Vagina (tissue), 2 donors: ENCODE measurements around the gene RAB1A. TPM values are rescaled to one million over a fixed set of nuclear protein-coding genes. Genes with fewer than 3 reads are reported as not detected.

ENCODE experiments used
- DNase-seq, 2 donors: peaks; one replicate each; pipeline ENCODE4 v3.0.0-alpha.2; 2017; ENCODE audit errors: extremely low spot score in 2 of 2
- H3K27ac ChIP-seq: fragments of 200-600 bp; sonication (generic); one replicate; pipeline ENCODE4 v1.5.1; 2019
- H3K27me3 ChIP-seq: fragments of 200-600 bp; sonication (generic); one replicate; pipeline ENCODE4 v1.5.1; 2019
- H3K36me3 ChIP-seq, 2 donors: fragments of 200-600 bp; sonication (generic); one replicate each; pipeline ENCODE4 v1.5.1; 2017 to 2019
- H3K4me1 ChIP-seq: fragments of 200-600 bp; sonication (generic); one replicate; pipeline ENCODE4 v1.5.1; 2019
- H3K4me3 ChIP-seq, 2 donors: fragments of 200-600 bp; sonication (generic); 1 replicate in 1 of 2; 2 replicates in 1 of 2; pipeline ENCODE4 v1.5.1; 2016 to 2019
- H3K9me3 ChIP-seq: fragments of 200-600 bp; sonication (generic); one replicate; pipeline ENCODE4 v1.5.1; 2019
- CTCF ChIP-seq, 3 experiments: fragments of 450-650 bp in 2 of 3; fragments of 200-600 bp in 1 of 3; sonication (generic) in 1 of 3; IDR thresholded peaks; one replicate each; pipeline ENCODE4 v1.5.1; 2017 to 2019; ENCODE audit warnings: antibody characterized with exemption in 3 of 3, mild to moderate bottlenecking in 2 of 3, moderate library complexity in 2 of 3
- POLR2A ChIP-seq, 2 donors: fragments of 450-650 bp; IDR thresholded peaks; one replicate each; pipeline ENCODE4 v1.6.1; 2017; ENCODE audit warnings: antibody characterized with exemption in 2 of 2, mild to moderate bottlenecking in 2 of 2, moderate library complexity in 2 of 2
- POLR2AphosphoS5 ChIP-seq, 2 donors: sonication (generic); formaldehyde crosslinking; IDR thresholded peaks; one replicate each; pipeline ENCODE4 v1.9.0; 2017; ENCODE audit warnings: antibody characterized with exemption in 2 of 2, mild to moderate bottlenecking in 2 of 2, low read depth in 1 of 2; ENCODE audit not compliant: insufficient read depth in 1 of 2
- intact Hi-C: fragments of 100-400 bp; cut with DNase I; formaldehyde crosslinking; loops from one replicate; pipeline ENCODE4 v1.15.1; 2023
- total RNA-seq: library from RNA; depleted of rRNA; stranded (reverse); fragments of >200 nt; gene quantifications from one replicate; pipeline ENCODE4 v1.2.3, GENCODE V29; 2016

Gene RAB1A
- total RNA-seq, 1 donor from 2014 or later: 92.3 TPM

DNA sequence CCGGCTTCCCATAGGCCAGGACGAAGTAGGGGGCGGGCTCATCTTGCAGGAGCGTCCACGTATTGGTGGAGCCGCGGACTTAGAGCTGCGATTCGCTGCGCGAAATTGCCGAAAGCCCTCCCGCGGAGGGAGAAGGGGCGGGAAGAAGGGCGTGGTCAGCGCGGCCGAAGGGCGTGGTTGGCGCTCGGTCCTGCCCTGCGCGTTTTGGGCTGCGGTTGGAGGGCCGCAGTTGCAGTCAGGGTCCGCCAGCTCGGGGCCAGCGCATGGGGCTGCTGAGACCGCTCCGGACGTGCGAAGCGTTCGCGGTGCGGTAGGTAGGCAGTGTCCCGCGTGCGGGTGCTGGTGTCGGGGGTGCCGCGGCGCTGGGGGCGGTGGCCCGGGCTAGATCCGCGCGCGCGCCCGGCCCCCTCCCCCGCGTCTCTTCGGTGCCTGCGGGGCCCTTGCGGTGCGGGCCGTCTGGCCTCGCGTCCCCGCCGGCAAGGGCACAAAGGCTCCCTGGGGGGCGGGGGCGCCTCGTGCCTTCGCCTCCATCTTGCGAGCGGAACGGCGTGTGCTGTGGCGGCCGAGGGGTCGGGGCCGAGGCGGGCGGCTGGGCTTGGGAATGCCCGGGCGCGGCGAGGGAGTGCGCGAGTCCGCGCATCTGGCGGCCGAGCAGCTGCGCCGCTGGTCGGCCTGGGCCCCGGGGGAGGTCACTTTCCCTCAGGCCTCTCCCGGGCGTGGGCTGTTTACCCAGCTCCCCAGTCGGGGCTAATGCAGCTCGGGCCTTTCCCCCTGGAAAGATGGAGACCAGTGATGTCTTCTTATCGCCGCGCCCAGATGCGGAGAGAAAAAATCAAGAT, 73.5 kb downstream of the RAB1A start, which contains the start of gene CEP68:
Gene CEP68 (plus strand): TSS at position 202 of the 839 bp plus-strand sequence. CDS start 13,029 bp downstream, outside the sequence.
- Histone ChIP-seq H3K27me3 (no peaks in the 10 kb centered on the region), H3K4me3 (peak within 1 kb of the TSS; percentile 65 to 82), H3K9me3 (no peaks in the 10 kb centered on the region), H3K4me1 (peaks cover 53% of the 10 kb centered on the region), H3K36me3 (no peaks in the 10 kb centered on the region), H3K27ac (peak within 1 kb of the TSS; percentile 94)
- TF ChIP-seq CTCF (IDR thresholded peaks at IDR 0.05): no peak
- TF ChIP-seq POLR2AphosphoS5 (IDR thresholded peaks at IDR 0.05; ENCODE audit: insufficient read depth in 1 of 2, low read depth in 1 of 2): peak; percentile 82 to 90
- TF ChIP-seq POLR2A (IDR thresholded peaks at IDR 0.05): peak; percentile 91 to 92
- peak in 1 of 2 donors; percentile 99 for DNase-seq
- intact Hi-C loops: loop anchor here (5.0 to 10.0 kb wide), 2 partner anchors 76 to 378 kb away; partner anchors contain the start of genes RAB1A and SPRED2

DNA sequence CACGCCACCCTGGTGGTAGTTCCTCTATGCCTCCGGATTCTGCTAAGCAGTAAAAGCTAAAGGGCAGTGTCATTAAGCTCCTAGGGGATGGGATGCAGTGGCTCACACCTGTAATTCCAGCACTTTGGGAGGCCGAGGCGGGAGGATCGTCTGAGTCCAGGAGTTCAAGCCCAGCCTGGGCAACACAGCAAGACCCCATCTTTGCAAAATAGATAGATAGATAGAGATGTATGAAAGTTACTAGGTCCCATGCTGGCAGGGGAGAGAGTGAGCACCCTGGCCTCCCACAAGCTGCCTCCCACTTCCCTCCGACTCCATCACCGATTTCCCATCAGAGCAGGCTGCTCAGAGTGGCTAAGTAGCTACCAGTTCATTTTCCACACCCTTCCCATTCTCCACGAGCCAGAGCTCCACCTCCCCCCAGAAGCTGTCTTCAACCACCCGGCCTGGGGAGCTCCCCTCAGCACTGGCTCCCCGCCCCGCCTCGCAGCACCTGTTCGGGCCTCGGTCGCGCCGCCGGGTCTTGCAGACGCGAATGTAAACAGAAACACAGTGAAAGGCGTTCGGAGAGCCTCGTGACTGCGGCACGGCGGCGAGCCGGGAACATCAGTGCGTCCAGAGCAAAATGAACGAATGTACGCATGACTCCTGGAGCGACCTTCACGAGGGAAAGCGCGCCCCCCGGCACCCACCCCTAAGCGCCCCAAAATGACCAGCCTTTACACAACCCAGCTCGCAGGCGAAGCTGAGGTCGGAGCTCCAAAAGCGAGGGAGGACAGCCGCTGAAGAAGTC, 74.3 kb downstream of the RAB1A start:
- Histone ChIP-seq H3K4me1 (peaks cover 45% of the 10 kb centered on the region), H3K9me3 (no peaks in the 10 kb centered on the region), H3K4me3 (peak overlapping the region; percentile 65 to 82), H3K27me3 (no peaks in the 10 kb centered on the region), H3K27ac (peak overlapping the region; percentile 94), H3K36me3 (no peaks in the 10 kb centered on the region)
- DNase-seq: no peak
- intact Hi-C loops: loop anchor here (5.0 to 10.0 kb wide), 2 partner anchors 77 to 379 kb away; partner anchors contain the start of genes RAB1A and SPRED2
- TF ChIP-seq POLR2A (IDR thresholded peaks at IDR 0.05): no peak
- TF ChIP-seq CTCF (IDR thresholded peaks at IDR 0.05): no peak
- no peak for TF ChIP-seq POLR2AphosphoS5 (IDR thresholded peaks at IDR 0.05; ENCODE audit: insufficient read depth in 1 of 2, low read depth in 1 of 2)

DNA sequence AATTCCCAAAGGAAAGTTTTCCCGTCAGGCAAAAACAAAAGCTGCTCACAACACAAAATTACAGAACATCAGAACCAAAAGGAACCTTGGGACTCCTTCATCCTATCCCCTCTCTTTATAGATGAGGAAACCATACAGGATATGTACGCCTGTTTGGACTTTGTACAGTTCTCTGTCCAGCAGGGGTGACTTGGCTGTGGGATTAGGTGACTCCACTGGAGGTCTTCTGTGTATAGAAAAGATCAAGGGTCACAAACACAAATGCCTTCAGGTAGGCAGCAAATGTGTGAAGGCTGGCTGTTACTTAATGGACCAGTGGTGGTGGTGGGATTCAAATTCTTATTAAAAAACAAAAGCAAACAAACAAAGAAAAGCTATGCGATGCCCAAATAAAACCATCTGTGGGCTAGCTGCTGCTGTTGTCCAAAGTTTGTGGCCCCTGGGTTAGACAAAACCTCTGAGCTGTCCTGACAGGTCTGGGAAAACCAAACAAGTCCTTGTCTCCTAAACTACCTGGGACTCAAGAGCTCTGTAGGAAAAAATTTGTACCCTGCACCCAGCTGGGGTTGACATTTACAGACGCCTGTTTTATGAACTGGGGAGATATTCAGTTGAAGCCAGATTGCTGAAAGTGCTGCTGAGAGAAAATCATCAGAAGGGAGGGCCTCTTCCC, 75.0 kb downstream of the RAB1A start:
- peak overlapping the region; percentile 94 for H3K27ac ChIP-seq
- H3K27me3 ChIP-seq: no peaks in the 10 kb centered on the region
- intact Hi-C loops: loop anchor here (5.0 to 10.0 kb wide), 2 partner anchors 77 to 380 kb away; partner anchors contain the start of genes RAB1A and SPRED2
- no peak overlapping the region for H3K4me3 ChIP-seq
- peaks cover 38% of the 10 kb centered on the region for H3K4me1 ChIP-seq
- no peak for TF ChIP-seq POLR2A (IDR thresholded peaks at IDR 0.05)
- no peak for TF ChIP-seq POLR2AphosphoS5 (IDR thresholded peaks at IDR 0.05; ENCODE audit: insufficient read depth in 1 of 2, low read depth in 1 of 2)
- no peak for TF ChIP-seq CTCF (IDR thresholded peaks at IDR 0.05)
- DNase-seq: no peak
- H3K9me3 ChIP-seq: no peaks in the 10 kb centered on the region
- no peaks in the 10 kb centered on the region for H3K36me3 ChIP-seq

DNA sequence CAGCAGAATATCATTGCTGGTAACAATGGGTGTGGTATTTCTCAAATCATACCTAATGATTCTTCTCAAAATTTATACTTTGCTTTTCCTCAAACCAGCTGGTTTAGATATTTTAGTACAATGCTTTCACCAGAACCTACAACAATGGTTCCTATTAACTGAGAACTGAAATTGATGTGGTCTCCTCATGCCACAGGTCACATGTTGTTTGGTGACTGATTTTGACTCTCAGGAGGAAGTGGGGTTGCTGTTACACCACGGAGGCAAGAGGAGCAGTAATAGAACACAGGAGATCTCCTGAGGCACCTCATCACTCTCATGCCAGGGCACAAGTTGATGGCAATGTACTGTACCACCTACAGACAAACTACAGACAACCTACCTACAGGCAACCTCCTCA, 76.7 kb downstream of the RAB1A start:
- intact Hi-C loops: loop anchor here (10.0 kb wide), 1 partner anchor 382 kb away; the partner anchor contains the start of gene SPRED2
- no peak for TF ChIP-seq POLR2AphosphoS5 (IDR thresholded peaks at IDR 0.05; ENCODE audit: insufficient read depth in 1 of 2, low read depth in 1 of 2)
- TF ChIP-seq POLR2A (IDR thresholded peaks at IDR 0.05): no peak
- no peak for TF ChIP-seq CTCF (IDR thresholded peaks at IDR 0.05)
- no peak overlapping the region for H3K4me3 ChIP-seq
- no peak overlapping the region for H3K27ac ChIP-seq
- H3K36me3 ChIP-seq: no peaks in the 10 kb centered on the region
- no peaks in the 10 kb centered on the region for H3K9me3 ChIP-seq
- no peaks in the 10 kb centered on the region for H3K27me3 ChIP-seq
- H3K4me1 ChIP-seq: peaks cover 21% of the 10 kb centered on the region
- no peak for DNase-seq
